ENCODE results near the gene TIAM2. TPM values are rescaled to one million over a fixed set of nuclear protein-coding genes. Genes with fewer than 3 reads are reported as not detected.

TIAM2 gene
- polyA plus RNA-seq, 1 experiment: 12.6 TPM

GRCh38 chr6:155276638-155277037, 281.5 kb downstream of the TIAM2 start:
- no peak for TF ChIP-seq CTCF (IDR thresholded peaks at IDR 0.05; ENCODE audit: low read depth, low read length)
- DNase-seq (ENCODE audit: low read depth, low spot score): no peak
- no peaks in the 10 kb centered on the region for H3K9me3 ChIP-seq (ENCODE audit: control insufficient read depth, insufficient read depth, low read length)
- ChIA-PET POLR2A (no interaction called here), CTCF (interaction anchor here (0.8 to 1.6 kb wide), 3 partner anchors 8 to 409 kb away, joined by 3 to 10 read pairs (median 6); no protein-coding TSS in a partner anchor)
- H3K27ac ChIP-seq (ENCODE audit: low read depth, low read length): no peak overlapping the region
- H3K27me3 ChIP-seq (ENCODE audit: control insufficient read depth, insufficient read depth, low read length): no peaks in the 10 kb centered on the region
- H3K4me3 ChIP-seq (ENCODE audit: low read depth, low read length): no peak overlapping the region

- no peak overlapping the region for H3K4me3 ChIP-seq (ENCODE audit: low read depth, low read length)
- CTCF ChIA-PET: interaction anchor here (0.6 kb wide), 1 partner anchor 10 kb away, joined by 3 read pairs; no protein-coding TSS in a partner anchor
Observed at GRCh38 chr6:155278319-155279049, 283.4 kb downstream of the TIAM2 start.

GRCh38 chr6:155284775-155285174, 289.7 kb downstream of the TIAM2 start:
- Histone ChIP-seq H3K4me3 (ENCODE audit: low read depth, low read length) (no peak overlapping the region), H3K27ac (ENCODE audit: low read depth, low read length) (no peak overlapping the region), H3K9me3 (ENCODE audit: control insufficient read depth, insufficient read depth, low read length) (no peaks in the 10 kb centered on the region), H3K27me3 (ENCODE audit: control insufficient read depth, insufficient read depth, low read length) (no peaks in the 10 kb centered on the region)
- ChIA-PET CTCF (no interaction called here), POLR2A (no interaction called here)
- TF ChIP-seq CTCF (IDR thresholded peaks at IDR 0.05; ENCODE audit: low read depth, low read length): no peak
- no peak for DNase-seq (ENCODE audit: low read depth, low spot score)

More at GRCh38 chr6:155278319-155279049, 283.4 kb downstream of the TIAM2 start:
- Histone ChIP-seq H3K9me3 (ENCODE audit: control insufficient read depth, insufficient read depth, low read length) (no peaks in the 10 kb centered on the region), H3K27me3 (ENCODE audit: control insufficient read depth, insufficient read depth, low read length) (no peaks in the 10 kb centered on the region), H3K27ac (ENCODE audit: low read depth, low read length) (no peak overlapping the region)
- DNase-seq (ENCODE audit: low read depth, low spot score): no peak
- no peak for TF ChIP-seq CTCF (IDR thresholded peaks at IDR 0.05; ENCODE audit: low read depth, low read length)
- POLR2A ChIA-PET: no interaction called here

- POLR2A ChIA-PET: no interaction called here
- H3K27ac ChIP-seq (ENCODE audit: low read depth, low read length): no peak overlapping the region
Observed at GRCh38 chr6:155287762-155288161, 292.6 kb downstream of the TIAM2 start.

More at GRCh38 chr6:155287762-155288161, 292.6 kb downstream of the TIAM2 start:
- no peak overlapping the region for H3K4me3 ChIP-seq (ENCODE audit: low read depth, low read length)
- H3K27me3 ChIP-seq (ENCODE audit: control insufficient read depth, insufficient read depth, low read length): no peaks in the 10 kb centered on the region
- H3K9me3 ChIP-seq (ENCODE audit: control insufficient read depth, insufficient read depth, low read length): no peaks in the 10 kb centered on the region
- no peak for DNase-seq (ENCODE audit: low read depth, low spot score)
- CTCF ChIA-PET: interaction anchor here (0.9 to 2.0 kb wide), 4 partner anchors 12 to 110 kb away, joined by 3 to 5 read pairs (median 4); no protein-coding TSS in a partner anchor
- TF ChIP-seq CTCF (IDR thresholded peaks at IDR 0.05; ENCODE audit: low read depth, low read length): no peak
